T47D (cell line): ENCODE data around the gene LGR6.
A peak's percentile ranks its signal among the peaks of the same experiment; 100 is the strongest.
"Not testable (repeated sequence)": the region's sequence is repeated elsewhere in the genome, so short reads cannot be mapped to it uniquely, and the experiment has no call there.

Experiments
- DNase-seq, 2 experiments: peaks; one replicate each; pipeline versions ENCODE4 v3.0.0 to v3.0.0-alpha.2; 2011 to 2012; ENCODE audit warnings: low read depth in 1 of 2, low spot score in 1 of 2
- JUND ChIP-seq: IDR thresholded peaks from 2 replicates; pipeline ENCODE4 v1.6.1; 2012; ENCODE audit warnings: low read depth
- in situ Hi-C: cut with HindIII; loops from 2 replicates; pipeline ENCODE4 v1.10.0; 2016; ENCODE audit warnings: low sequenced_read_pairs, low pct_unique_long_range_greater_than_20kb

The LGR6 gene

GRCh38 chr1:202229376-202229775, 35.8 kb downstream of the LGR6 start:
- DNase-seq, result no peak
- in situ Hi-C loops, result no loop called here
- TF ChIP-seq JUND, result no peak

DNA sequence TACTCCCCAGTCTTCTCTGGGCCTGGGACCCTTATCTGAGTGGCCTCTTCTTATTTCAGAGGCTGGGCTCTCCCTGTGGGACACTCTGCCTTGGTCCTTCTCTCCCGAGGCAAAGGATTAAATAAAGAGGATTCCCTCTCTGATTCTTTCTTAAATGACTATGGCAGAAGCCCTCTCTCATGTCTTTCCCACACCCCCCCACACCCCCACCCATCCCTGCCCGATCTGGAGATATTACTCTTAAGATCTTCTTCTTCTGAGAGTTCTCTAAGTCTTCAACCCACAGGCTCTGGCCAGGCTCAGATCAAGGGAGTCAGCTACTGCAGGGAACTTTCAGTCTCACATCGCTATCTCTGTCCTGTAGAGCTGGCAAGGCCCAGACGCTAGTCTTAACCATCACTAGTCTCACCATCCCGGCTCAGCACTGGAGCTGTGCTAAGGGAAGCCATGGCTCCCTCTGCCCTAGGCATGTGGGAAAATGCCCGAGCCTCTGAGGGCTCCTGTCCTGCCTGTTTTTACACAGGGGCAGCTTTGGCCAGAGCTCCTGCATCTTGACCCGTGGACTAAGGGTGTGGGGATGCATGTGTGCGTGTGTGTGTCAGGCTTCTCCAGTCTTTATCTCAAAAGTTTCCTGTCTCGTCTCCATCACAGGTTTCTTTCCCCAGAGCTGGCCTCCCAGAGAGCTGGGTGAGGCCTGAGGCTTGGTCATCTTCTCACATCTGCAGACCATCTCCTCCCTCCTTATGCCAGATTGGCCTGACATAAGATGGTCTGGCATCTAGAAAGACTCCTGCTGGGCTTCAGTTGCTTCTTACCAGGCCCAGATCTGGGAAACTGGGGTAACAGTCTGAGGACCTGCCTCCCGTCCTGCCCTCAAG, 36.7 kb downstream of the LGR6 start:
- no peak for DNase-seq
- in situ Hi-C loops, result no loop called here
- no peak for TF ChIP-seq JUND

GRCh38 chr1:202230939-202231645, 37.5 kb downstream of the LGR6 start:
- DNase-seq, result no peak
- no peak for TF ChIP-seq JUND
- in situ Hi-C loops, result no loop called here

GRCh38 chr1:202233171-202233570, 39.6 kb downstream of the LGR6 start:
- no peak for TF ChIP-seq JUND
- DNase-seq, result no peak
- in situ Hi-C loops, result no loop called here

DNA sequence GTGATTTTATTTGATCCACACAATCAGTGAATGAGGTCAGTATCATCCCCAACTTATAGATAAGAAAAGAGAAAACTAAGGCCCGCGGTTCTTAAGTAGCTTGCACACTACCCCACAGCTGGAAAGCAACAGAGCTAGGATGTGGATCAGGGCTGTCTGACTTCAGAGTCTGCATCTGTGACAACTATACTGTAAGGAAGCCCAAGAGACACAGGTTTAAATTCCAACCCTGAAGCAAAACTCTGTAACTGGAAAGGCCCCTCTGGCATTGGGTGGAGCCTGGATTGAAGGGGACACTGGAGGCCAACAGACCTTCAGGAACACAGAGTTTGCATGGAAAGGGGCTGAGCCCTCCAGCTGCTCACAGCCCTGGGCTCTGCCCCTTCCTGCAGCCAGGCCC, 40.2 kb downstream of the LGR6 start:
- in situ Hi-C loops, result no loop called here
- no peak for DNase-seq
- no peak for TF ChIP-seq JUND

DNA sequence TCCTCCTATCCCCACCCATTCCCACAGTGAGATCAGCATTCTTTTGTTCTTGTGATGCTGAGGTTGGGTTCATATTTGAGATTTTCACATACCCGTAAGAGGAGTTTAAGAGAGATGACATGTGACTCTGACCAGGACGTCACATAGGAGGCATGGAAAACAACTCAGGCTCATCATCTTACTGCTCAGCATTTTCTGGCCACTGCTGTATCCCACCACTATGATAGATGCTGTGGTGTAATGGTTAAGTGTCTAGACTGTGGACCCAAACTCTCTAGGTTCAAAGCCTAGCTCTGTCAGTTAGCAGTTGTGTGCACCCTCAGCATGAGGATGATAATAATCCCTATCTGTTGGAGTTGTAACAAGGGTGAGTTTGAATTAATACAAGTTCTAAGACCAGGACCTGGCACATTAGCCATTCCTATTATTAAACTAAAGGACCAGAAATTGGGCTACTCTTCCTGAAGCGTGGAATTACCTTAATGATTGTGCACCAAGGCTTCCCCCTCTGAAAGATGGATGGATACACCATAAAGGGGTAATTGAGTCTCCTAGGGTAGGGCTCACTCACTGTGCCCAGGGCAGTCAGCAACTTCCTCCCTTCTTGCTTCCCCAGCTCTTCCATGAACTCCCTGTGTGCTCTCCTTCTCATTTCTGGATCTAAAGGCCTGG, 40.9 kb downstream of the LGR6 start:
- TF ChIP-seq JUND, result no peak
- in situ Hi-C loops, result no loop called here
- DNase-seq, result no peak

DNA sequence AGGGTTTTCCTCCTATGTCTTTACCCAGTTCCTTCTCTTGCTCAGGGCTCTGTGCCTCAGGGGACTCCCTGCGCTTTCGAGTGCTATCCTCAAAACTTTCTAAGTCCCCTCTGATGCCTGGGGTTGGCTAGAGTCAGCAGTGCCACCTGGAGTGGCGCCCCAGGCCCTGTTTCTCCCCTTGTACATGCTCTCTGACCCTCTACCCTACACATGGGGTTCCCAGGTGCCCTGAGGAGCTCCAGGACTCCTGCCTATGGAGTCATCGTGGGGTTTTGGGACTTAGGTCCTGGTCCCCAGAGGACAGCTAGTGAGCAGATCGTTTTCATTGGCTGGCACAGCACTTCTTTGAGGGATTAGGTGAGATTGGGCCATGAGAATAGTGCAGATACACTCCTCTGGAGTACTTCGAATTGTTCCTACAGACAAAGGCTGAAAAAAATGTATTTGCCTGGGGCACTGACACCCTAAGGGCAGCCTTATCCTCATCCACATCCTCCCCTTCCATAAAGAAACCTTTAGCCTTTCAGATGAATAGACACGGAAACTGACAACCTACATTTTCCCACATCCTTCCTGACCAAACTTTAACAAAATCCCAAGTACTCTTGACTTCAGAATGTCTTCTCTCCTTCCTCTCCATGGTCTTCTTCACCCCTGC, 41.5 kb downstream of the LGR6 start:
- DNase-seq, result no peak
- in situ Hi-C loops, result no loop called here
- no peak for TF ChIP-seq JUND

- TF ChIP-seq JUND, result no peak
- DNase-seq, result peak; percentile 84 to 88
- in situ Hi-C loops, result no loop called here
Observed at GRCh38 chr1:202235856-202236837, 42.5 kb downstream of the LGR6 start.

DNA sequence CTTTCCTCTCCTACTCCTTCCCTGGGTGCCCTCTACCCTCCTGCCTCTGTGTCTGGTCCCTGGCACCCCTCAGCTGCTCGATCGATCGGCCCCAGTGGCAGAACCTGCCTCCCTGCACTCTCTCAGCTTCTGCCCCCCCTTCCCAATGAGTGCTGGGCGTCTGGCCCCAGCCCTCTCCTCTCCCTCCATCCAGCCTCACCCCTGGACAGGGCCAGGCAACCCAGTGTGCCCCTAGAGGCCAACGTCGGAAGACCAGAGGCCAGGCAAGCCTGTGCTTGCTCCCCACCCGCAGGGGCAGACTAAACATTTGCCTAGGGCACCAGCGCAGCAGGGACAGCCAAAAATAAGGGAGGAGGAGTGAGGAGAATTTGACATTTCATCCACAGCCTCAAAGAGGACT, 43.5 kb downstream of the LGR6 start:
- TF ChIP-seq JUND, result no peak
- peak; percentile 61 to 80 for DNase-seq
- in situ Hi-C loops, result no loop called here

- no peak for TF ChIP-seq JUND
- no peak for DNase-seq
- in situ Hi-C loops, result no loop called here
Observed at GRCh38 chr1:202238914-202239313, 45.3 kb downstream of the LGR6 start.

DNA sequence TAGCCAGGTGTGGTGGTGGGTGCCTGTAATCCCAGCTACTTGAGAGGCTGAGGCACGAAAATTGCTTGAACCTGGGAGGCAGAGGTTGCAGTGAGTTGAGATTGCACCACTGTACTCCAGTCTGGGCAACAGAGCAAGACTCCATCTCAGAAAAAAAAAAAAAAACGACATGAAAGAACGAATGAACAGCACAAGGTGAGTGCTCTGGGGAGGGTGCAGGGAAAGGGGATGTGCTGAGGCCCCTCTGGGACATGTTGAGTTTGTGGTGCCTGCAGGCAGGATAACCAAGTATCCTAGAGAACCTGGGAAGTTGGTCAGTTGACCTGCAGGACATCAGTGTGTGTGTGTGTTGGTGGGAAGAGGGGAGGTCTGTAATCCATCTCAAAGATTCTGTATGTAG, 46.6 kb downstream of the LGR6 start:
- in situ Hi-C loops, result not testable (repeated sequence)

More for the DNA sequence above, 46.6 kb downstream of the LGR6 start:
- not testable (repeated sequence) for DNase-seq
